Liver (tissue), 3 donors: ENCODE results near the gene STUM.

Source experiments
- EGR1 ChIP-seq, 2 donors: IDR thresholded peaks; 2 replicates each; pipeline ENCODE4 v1.6.1; 2016 to 2018; ENCODE audit warnings: antibody characterized with exemption in 2 of 2, low read depth in 2 of 2
- GABPA ChIP-seq, 2 donors: IDR thresholded peaks in 1 of 2; conservative IDR thresholded peaks in 1 of 2; 2 replicates each; pipeline ENCODE4 v1.6.1; 2016; ENCODE audit warnings: antibody characterized with exemption in 2 of 2, mild to moderate bottlenecking in 1 of 2, moderate library complexity in 1 of 2
- HNF4G ChIP-seq: IDR thresholded peaks from 2 replicates; pipeline ENCODE4 v1.6.1; 2016; ENCODE audit warnings: antibody characterized with exemption
- JUND ChIP-seq, 2 donors: IDR thresholded peaks; 2 replicates each; pipeline ENCODE4 v1.6.1; 2016; ENCODE audit warnings: antibody characterized with exemption in 2 of 2
- NR2F2 ChIP-seq: IDR thresholded peaks from 2 replicates; pipeline ENCODE4 v1.6.1; 2016; ENCODE audit warnings: antibody characterized with exemption
- RAD21 ChIP-seq, 2 donors: IDR thresholded peaks; 2 replicates each; pipeline ENCODE4 v1.6.1; 2016; ENCODE audit warnings: antibody characterized with exemption in 2 of 2, mild to moderate bottlenecking in 2 of 2
- RXRA ChIP-seq, 2 donors: IDR thresholded peaks; 2 replicates each; pipeline ENCODE4 v1.6.1; 2017 to 2018; ENCODE audit warnings: antibody characterized with exemption in 2 of 2, mild to moderate bottlenecking in 1 of 2
- SP1 ChIP-seq: IDR thresholded peaks from 2 replicates; pipeline ENCODE4 v1.6.1; 2018; ENCODE audit warnings: antibody characterized with exemption, mild to moderate bottlenecking
- TAF1 ChIP-seq: conservative IDR thresholded peaks from 2 replicates; pipeline ENCODE4 v1.6.1; 2016; ENCODE audit warnings: antibody characterized with exemption, mild to moderate bottlenecking
- YY1 ChIP-seq: IDR thresholded peaks from 2 replicates; pipeline ENCODE4 v1.6.1; 2016; ENCODE audit warnings: antibody characterized with exemption, mild to moderate bottlenecking
- TF ChIP-seq, protein P1 (sequence below): fragments of 150-350 bp; IDR thresholded peaks from 2 replicates; pipeline ENCODE4 v1.5.1; 2017; ENCODE audit warnings: improper control_type of control experiment, low read depth, low read length; ENCODE audit not compliant: missing input control
- TF ChIP-seq, protein P2 (sequence below): IDR thresholded peaks from 2 replicates; pipeline ENCODE4 v1.6.1; 2016; ENCODE audit warnings: antibody characterized with exemption
- TF ChIP-seq, protein P3 (sequence below): IDR thresholded peaks from 2 replicates; pipeline ENCODE4 v1.6.1; 2016; ENCODE audit warnings: antibody characterized with exemption, mild to moderate bottlenecking
- TF ChIP-seq, protein P4 (sequence below): IDR thresholded peaks from 2 replicates; pipeline ENCODE4 v1.6.1; 2016; ENCODE audit warnings: antibody characterized with exemption
- donor health status: healthy.
- donor health status: healthy.

DNA sequence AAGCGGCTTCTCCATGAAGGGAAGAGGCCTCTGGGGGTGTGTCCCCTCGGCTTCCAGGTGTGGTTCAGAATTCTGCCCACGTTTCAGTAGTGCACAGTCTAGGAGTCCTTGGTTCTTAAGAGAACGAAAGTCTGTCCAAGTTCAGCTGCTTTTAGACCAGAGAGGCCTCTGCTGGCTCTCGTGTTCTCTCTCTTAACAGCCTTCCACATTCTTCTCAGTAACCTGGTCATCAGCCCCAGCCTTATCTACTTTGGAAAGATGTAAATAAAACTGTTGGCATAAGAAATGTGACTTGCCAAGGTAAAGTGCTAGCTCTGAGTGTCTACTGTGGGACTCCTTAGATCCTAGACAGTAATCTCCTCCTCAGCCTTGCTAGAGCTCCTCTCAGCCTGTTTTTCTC, 15.3 kb upstream of the STUM start:
- TF ChIP-seq, protein P1, sequence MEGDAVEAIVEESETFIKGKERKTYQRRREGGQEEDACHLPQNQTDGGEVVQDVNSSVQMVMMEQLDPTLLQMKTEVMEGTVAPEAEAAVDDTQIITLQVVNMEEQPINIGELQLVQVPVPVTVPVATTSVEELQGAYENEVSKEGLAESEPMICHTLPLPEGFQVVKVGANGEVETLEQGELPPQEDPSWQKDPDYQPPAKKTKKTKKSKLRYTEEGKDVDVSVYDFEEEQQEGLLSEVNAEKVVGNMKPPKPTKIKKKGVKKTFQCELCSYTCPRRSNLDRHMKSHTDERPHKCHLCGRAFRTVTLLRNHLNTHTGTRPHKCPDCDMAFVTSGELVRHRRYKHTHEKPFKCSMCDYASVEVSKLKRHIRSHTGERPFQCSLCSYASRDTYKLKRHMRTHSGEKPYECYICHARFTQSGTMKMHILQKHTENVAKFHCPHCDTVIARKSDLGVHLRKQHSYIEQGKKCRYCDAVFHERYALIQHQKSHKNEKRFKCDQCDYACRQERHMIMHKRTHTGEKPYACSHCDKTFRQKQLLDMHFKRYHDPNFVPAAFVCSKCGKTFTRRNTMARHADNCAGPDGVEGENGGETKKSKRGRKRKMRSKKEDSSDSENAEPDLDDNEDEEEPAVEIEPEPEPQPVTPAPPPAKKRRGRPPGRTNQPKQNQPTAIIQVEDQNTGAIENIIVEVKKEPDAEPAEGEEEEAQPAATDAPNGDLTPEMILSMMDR, result no peak
- TF ChIP-seq YY1 (no peak), TAF1 (no peak), RAD21 (IDR thresholded peaks at IDR 0.05) (no peak), GABPA (IDR thresholded peaks at IDR 0.05 in 1 of 2, conservative IDR thresholded peaks at IDR 0.05 in 1 of 2) (no peak), NR2F2 (no peak), HNF4G (no peak), SP1 (no peak), RXRA (IDR thresholded peaks at IDR 0.05) (no peak), JUND (IDR thresholded peaks at IDR 0.05) (no peak), EGR1 (IDR thresholded peaks at IDR 0.05; ENCODE audit: low read depth in 2 of 2) (no peak)
- TF ChIP-seq, protein P2, sequence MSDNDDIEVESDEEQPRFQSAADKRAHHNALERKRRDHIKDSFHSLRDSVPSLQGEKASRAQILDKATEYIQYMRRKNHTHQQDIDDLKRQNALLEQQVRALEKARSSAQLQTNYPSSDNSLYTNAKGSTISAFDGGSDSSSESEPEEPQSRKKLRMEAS, result no peak
- TF ChIP-seq, protein P3, sequence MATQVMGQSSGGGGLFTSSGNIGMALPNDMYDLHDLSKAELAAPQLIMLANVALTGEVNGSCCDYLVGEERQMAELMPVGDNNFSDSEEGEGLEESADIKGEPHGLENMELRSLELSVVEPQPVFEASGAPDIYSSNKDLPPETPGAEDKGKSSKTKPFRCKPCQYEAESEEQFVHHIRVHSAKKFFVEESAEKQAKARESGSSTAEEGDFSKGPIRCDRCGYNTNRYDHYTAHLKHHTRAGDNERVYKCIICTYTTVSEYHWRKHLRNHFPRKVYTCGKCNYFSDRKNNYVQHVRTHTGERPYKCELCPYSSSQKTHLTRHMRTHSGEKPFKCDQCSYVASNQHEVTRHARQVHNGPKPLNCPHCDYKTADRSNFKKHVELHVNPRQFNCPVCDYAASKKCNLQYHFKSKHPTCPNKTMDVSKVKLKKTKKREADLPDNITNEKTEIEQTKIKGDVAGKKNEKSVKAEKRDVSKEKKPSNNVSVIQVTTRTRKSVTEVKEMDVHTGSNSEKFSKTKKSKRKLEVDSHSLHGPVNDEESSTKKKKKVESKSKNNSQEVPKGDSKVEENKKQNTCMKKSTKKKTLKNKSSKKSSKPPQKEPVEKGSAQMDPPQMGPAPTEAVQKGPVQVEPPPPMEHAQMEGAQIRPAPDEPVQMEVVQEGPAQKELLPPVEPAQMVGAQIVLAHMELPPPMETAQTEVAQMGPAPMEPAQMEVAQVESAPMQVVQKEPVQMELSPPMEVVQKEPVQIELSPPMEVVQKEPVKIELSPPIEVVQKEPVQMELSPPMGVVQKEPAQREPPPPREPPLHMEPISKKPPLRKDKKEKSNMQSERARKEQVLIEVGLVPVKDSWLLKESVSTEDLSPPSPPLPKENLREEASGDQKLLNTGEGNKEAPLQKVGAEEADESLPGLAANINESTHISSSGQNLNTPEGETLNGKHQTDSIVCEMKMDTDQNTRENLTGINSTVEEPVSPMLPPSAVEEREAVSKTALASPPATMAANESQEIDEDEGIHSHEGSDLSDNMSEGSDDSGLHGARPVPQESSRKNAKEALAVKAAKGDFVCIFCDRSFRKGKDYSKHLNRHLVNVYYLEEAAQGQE, result no peak
- TF ChIP-seq, protein P4, sequence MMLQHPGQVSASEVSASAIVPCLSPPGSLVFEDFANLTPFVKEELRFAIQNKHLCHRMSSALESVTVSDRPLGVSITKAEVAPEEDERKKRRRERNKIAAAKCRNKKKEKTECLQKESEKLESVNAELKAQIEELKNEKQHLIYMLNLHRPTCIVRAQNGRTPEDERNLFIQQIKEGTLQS, result no peak
